ENCODE data around the gene PRDM15.

PRDM15 gene

GRCh38 chr21:41879190-41879998 lies at the start of gene PRDM15:
TSS of gene PRDM15 (minus strand) at chr21:41879344. CDS start at chr21:41860363, 18,981 bp downstream.
- peak; percentile 90 for DNase-seq

GRCh38 chr21:41928621-41929220 lies 49.6 kb upstream of the PRDM15 start:
- no peak for DNase-seq

- DNase-seq: no peak
Measured at GRCh38 chr21:41927727-41928409, 48.7 kb upstream of the PRDM15 start.

GRCh38 chr21:41926807-41927171 lies 47.6 kb upstream of the PRDM15 start:
- DNase-seq: no peak

- DNase-seq: peak; percentile 17
Measured at GRCh38 chr21:41926117-41926806, 47.1 kb upstream of the PRDM15 start.

GRCh38 chr21:41925767-41926116 lies 46.6 kb upstream of the PRDM15 start:
- no peak for DNase-seq

- DNase-seq: no peak
Measured at GRCh38 chr21:41924368-41924754, 45.2 kb upstream of the PRDM15 start.

GRCh38 chr21:41923631-41924367 lies 44.7 kb upstream of the PRDM15 start:
- no peak for DNase-seq

GRCh38 chr21:41923186-41923585 lies 44.0 kb upstream of the PRDM15 start:
- DNase-seq: no peak

GRCh38 chr21:41921021-41921420 lies 41.9 kb upstream of the PRDM15 start:
- no peak for DNase-seq

- DNase-seq: no peak
Measured at GRCh38 chr21:41920476-41920875, 41.3 kb upstream of the PRDM15 start.

GRCh38 chr21:41919666-41920398 lies 40.7 kb upstream of the PRDM15 start:
- DNase-seq: no peak

GRCh38 chr21:41918561-41919358 lies 39.6 kb upstream of the PRDM15 start:
- no peak for DNase-seq

- no peak for DNase-seq
Measured at GRCh38 chr21:41917531-41917930, 38.4 kb upstream of the PRDM15 start.

- DNase-seq: no peak
Measured at GRCh38 chr21:41916888-41917433, 37.8 kb upstream of the PRDM15 start.

GRCh38 chr21:41914965-41915364 lies 35.8 kb upstream of the PRDM15 start:
- DNase-seq: no peak

GRCh38 chr21:41914358-41914757 lies 35.2 kb upstream of the PRDM15 start:
- DNase-seq: no peak

- DNase-seq: no peak
Measured at GRCh38 chr21:41913230-41913629, 34.1 kb upstream of the PRDM15 start.

GRCh38 chr21:41908829-41909228 lies 29.7 kb upstream of the PRDM15 start:
- DNase-seq: no peak

GRCh38 chr21:41907496-41908258 lies 28.5 kb upstream of the PRDM15 start:
- DNase-seq: no peak
